Measurements from ENCODE around the gene LRRC36. TPM values are rescaled to one million over a fixed set of nuclear protein-coding genes. Genes with fewer than 3 reads are reported as not detected.

The LRRC36 gene
- total and polyA plus RNA-seq, 2 of the 13 experiments (the other 11 are each of a cell fraction or from before 2014, with no cell fraction given), result 0.12 to 0.15 TPM

GRCh38 chr16:67305216-67306071, 21.2 kb upstream of the LRRC36 start:
- in situ Hi-C loops (cut with HindIII; ENCODE audit: extremely low pct_ligation_motif_present, low pct_unique_long_range_greater_than_20kb) (no loop called here), intact Hi-C loops (cut with micrococcal nuclease; ENCODE audit: unreplicated experiment) (no loop called here)
- POLR2A ChIA-PET, result interaction anchor here (0.6 kb wide), 1 partner anchor 463 kb away, joined by 3 read pairs; no protein-coding TSS in a partner anchor
- Histone ChIP-seq H3K36me3 (replicated peaks in 1 of 2; ENCODE audit: control insufficient read depth in 1 of 2, insufficient read depth in 2 of 2, low read length in 2 of 2) (no peaks in the 10 kb centered on the region), H3K27me3 (ENCODE audit: control insufficient read depth in 1 of 2, insufficient read depth in 2 of 2, low read length in 2 of 2) (peaks cover 4 to 43% of the 10 kb centered on the region in 2 experiments; a peak in 3 of 5 replicates), H2AFZ (ENCODE audit: low read length) (no peak overlapping the region), H3K9me3 (ENCODE audit: low read length) (no peaks in the 10 kb centered on the region), H3K9ac (ENCODE audit: insufficient read depth, low read depth, low read length) (no peak overlapping the region), H3K79me2 (ENCODE audit: insufficient read depth, low read length) (no peaks in the 10 kb centered on the region), H3K27ac (ENCODE audit: extremely low read length, insufficient read depth, low read length) (no peak overlapping the region), H3K4me1 (ENCODE audit: insufficient read depth, low read length) (0 out of 2 replicates have a peak, but pooled peaks cover 5% of the 10 kb centered on the region), H3K4me3 (replicated peaks in 1 of 3; ENCODE audit: insufficient read depth in 1 of 3, low read depth in 2 of 3, low read length in 3 of 3) (no peak overlapping the region), H4K20me1 (ENCODE audit: insufficient read depth, low read length) (no peaks in the 10 kb centered on the region), H3K4me2 (ENCODE audit: low read depth, low read length) (no peak overlapping the region)
- 49% methylated on average over 13 of the region's 13 CpGs for WGBS (ENCODE audit: low lambda C conversion rate)
- DNase-seq (ENCODE audit: low spot score) (no peak), FAIRE-seq (no peak), ATAC-seq (peak; percentile 25; the same call in 1 of the 3 replicates)
- CTCF ChIA-PET (ENCODE audit: low intra/inter-chr PET ratio, low total read pairs), result no interaction called here
- TF ChIP-seq CTCF (CRISPR knock-in tag; IDR thresholded peaks at IDR 0.05) (peak; percentile 27), ZNF773 (CRISPR knock-in tag; IDR thresholded peaks at IDR 0.05; ENCODE audit: borderline replicate concordance) (no peak)
- BruUV-seq (replicated peaks), result no TSS peak

GRCh38 chr16:67310561-67310960, 16.1 kb upstream of the LRRC36 start:
- Histone ChIP-seq H3K79me2 (ENCODE audit: insufficient read depth, low read length) (no peaks in the 10 kb centered on the region), H2AFZ (ENCODE audit: low read length) (no peak overlapping the region), H3K36me3 (replicated peaks in 1 of 2; ENCODE audit: control insufficient read depth in 1 of 2, insufficient read depth in 2 of 2, low read length in 2 of 2) (no peaks in the 10 kb centered on the region), H3K27ac (ENCODE audit: extremely low read length, insufficient read depth, low read length) (no peak overlapping the region), H4K20me1 (ENCODE audit: insufficient read depth, low read length) (no peaks in the 10 kb centered on the region), H3K4me1 (ENCODE audit: insufficient read depth, low read length) (peaks cover 13% of the 10 kb centered on the region; the same call in 1 of the 2 replicates), H3K4me3 (replicated peaks in 1 of 3; ENCODE audit: insufficient read depth in 1 of 3, low read depth in 2 of 3, low read length in 3 of 3) (no peak overlapping the region), H3K9ac (ENCODE audit: insufficient read depth, low read depth, low read length) (no peak overlapping the region), H3K27me3 (ENCODE audit: control insufficient read depth in 1 of 2, insufficient read depth in 2 of 2, low read length in 2 of 2) (peaks cover 2 to 28% of the 10 kb centered on the region in 2 experiments; a peak in 3 of 5 replicates), H3K9me3 (ENCODE audit: low read length) (no peaks in the 10 kb centered on the region), H3K4me2 (ENCODE audit: low read depth, low read length) (no peak overlapping the region)
- POLR2A ChIA-PET, result no interaction called here
- 54% methylated on average over 3 of the region's 3 CpGs for WGBS (ENCODE audit: low lambda C conversion rate)
- BruUV-seq (replicated peaks), result no TSS peak
- CTCF ChIA-PET (ENCODE audit: low intra/inter-chr PET ratio, low total read pairs), result no interaction called here
- in situ Hi-C loops (cut with HindIII; ENCODE audit: extremely low pct_ligation_motif_present, low pct_unique_long_range_greater_than_20kb), result no loop called here
- ATAC-seq, result no peak
- no peak for DNase-seq (ENCODE audit: low spot score)
- FAIRE-seq, result no peak
- intact Hi-C loops (cut with micrococcal nuclease; ENCODE audit: unreplicated experiment), result no loop called here
- TF ChIP-seq ZNF615 (CRISPR knock-in tag; IDR thresholded peaks at IDR 0.05; ENCODE audit: borderline replicate concordance) (no peak), ZNF543 (CRISPR knock-in tag; IDR thresholded peaks at IDR 0.05) (no peak), ETV6 (CRISPR knock-in tag; conservative IDR thresholded peaks at IDR 0.05) (no peak), ZFP90 (CRISPR knock-in tag; IDR thresholded peaks at IDR 0.05; ENCODE audit: borderline replicate concordance) (no peak), MTA3 (CRISPR knock-in tag; IDR thresholded peaks at IDR 0.05) (no peak), YY1 (IDR thresholded peaks at IDR 0.05; ENCODE audit: insufficient read depth, insufficient replicate concordance, low read depth, low read length) (no peak), FOXC1 (CRISPR knock-in tag; IDR thresholded peaks at IDR 0.05; ENCODE audit: borderline replicate concordance) (no peak), ATM (IDR thresholded peaks at IDR 0.05; ENCODE audit: borderline replicate concordance) (no peak), RAD51 (IDR thresholded peaks at IDR 0.05; ENCODE audit: borderline replicate concordance) (no peak), DBP (CRISPR knock-in tag; IDR thresholded peaks at IDR 0.05; ENCODE audit: not compliant biosample characterization) (no peak), MED8 (CRISPR knock-in tag; IDR thresholded peaks at IDR 0.05; ENCODE audit: insufficient replicate concordance) (no peak), ZNF674 (CRISPR knock-in tag; IDR thresholded peaks at IDR 0.05; ENCODE audit: low read depth) (no peak), NFKB2 (CRISPR knock-in tag; IDR thresholded peaks at IDR 0.05; ENCODE audit: borderline replicate concordance) (no peak)
